Activated CD4-positive, CD25-positive, alpha-beta regulatory T cell treated with anti-CD3 and anti-CD28 coated beads, Interleukin-2, amount 50 U/mL, for 16 hours (primary cell): Measurements from ENCODE around the gene HOXA3.

Experiments
- DNase-seq: peaks from one replicate; pipeline ENCODE4 v3.0.0-alpha.2; 2020; ENCODE audit warnings: low read depth, low spot score

The HOXA3 gene

DNA sequence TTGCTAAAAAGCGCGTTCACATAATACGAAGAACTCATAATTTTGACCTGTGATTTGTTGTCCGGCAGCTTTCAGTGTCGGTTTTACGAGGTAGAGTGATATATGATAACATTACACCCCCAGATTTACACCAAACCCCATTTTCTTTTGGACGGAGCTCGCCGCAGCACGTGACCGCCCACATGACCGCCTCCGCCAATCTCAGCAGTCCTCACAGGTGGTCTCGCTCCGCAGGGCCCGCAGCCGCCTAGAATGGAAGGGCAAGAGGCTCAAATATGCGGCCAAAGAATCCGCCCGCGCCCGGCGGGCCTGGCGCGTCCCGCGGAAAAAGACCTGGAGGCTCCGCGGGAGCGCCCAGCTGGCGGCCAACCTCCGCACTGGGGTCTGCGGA lies 4.1 kb upstream of the HOXA3 start, which contains the start of gene HOXA7:
TSS of gene HOXA7 (minus strand) at position 168 of the 391 bp plus-strand sequence. CDS start at position 38, 130 bp downstream.
- no peak for DNase-seq

DNA sequence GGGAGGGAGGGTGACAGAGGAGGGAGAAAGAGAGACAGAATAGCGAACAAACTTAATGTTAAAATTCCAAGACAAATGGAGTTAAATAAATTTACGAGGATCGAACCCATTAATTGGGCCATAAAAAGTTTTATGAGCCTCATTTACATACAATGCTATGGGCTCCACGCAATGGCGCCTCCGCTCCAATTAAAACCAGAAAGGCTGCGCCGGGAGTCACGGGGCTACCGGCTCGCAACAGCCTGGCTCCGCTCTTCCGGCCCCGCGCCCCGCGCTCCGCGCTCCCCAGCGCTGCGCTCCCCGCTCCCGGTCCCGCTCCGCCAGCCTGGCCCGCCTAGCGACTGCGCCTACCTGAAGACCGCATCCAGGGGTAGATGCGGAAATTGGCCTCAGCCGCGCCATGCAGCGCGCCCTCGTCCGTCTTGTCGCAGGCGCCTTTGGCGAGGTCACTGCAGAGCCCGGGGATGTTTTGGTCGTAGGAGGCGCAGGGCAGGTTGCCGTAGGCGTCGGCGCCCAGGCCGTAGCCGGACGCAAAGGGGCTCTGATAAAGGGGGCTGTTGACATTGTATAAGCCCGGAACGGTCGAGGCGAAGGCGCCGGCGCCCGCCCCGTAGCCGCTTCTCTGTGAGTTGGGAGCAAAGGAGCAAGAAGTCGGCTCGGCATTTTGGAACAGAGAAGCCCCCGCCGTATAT lies 3.6 kb upstream of the HOXA3 start:
- no peak for DNase-seq

DNA sequence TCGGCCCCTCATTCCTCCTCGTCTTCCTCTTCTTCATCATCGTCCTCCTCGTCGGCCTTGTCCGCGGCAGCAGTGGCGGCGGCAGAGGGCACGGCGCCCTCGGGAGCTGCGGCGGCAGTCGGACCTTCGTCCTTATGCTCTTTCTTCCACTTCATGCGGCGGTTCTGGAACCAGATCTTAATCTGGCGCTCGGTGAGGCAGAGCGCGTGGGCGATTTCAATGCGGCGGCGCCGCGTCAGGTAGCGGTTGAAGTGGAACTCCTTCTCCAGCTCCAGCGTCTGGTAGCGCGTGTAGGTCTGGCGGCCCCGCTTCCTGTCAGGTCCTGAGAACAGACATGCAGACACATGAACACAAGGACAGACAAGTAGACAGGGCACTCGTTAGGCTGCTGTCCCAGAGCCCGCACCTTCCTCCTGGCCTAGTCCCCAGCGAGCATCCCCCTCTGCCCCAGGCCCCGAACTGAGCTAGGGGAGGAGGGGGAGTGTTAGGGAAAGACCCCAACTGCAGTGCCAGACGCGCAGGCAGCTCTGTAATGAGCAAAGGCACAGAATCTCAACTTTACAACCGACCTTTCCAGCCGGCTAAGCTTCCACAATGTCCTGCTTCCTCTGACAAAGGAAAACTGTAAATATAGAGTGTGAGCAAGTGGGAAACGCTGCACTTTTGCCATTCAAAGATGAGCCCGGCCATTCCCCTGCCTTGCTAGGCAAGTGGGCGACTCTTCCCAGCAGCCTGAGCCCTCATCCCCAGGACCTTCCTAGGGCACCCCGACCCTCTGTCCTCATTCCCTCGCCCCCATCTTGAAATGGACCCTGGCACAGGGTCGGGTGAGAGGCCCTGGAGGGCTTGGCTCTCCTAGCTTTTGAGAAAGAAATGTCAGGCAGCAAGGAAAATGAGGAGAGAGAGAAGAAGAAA lies 2.8 kb upstream of the HOXA3 start:
- no peak for DNase-seq

DNA sequence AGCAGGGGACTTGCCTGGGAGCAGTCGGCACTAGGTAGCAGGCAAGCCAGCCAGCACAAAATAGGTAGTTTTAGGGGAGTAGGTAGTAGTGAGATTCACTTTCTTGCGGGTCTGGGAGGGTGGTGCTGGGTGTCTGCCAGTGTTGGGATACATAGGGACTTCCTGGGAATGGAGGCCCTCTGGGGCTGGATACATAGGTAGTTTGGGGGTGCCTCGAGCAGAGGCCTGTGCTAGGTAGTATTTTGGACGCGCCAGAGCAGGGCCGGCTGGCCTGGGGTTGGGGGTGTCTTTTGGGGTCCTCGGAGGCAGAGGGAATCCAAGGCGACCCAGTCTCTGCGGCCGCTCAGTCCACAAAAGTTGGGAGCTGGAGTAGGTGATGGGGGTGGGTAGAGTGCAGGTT lies 2.0 kb upstream of the HOXA3 start:
- DNase-seq = no peak

DNA sequence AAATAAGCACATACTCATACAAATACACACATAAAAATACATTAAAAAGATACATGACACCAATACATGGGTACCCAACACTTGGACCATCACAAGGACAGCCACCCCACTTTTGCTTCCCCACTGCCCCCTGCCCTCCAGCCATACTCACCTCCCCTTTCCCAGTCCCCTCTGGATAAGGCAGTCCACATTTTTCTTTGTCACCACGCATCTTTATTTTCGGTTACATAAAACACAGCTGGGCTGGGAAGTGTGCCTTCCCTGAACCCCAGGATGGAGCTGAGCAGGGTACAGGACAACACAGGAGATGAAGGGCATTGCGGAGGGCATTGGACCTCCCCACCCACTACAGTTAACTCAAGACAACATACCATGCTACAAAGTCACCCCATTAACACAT lies 1.1 kb upstream of the HOXA3 start:
- DNase-seq = no peak

DNA sequence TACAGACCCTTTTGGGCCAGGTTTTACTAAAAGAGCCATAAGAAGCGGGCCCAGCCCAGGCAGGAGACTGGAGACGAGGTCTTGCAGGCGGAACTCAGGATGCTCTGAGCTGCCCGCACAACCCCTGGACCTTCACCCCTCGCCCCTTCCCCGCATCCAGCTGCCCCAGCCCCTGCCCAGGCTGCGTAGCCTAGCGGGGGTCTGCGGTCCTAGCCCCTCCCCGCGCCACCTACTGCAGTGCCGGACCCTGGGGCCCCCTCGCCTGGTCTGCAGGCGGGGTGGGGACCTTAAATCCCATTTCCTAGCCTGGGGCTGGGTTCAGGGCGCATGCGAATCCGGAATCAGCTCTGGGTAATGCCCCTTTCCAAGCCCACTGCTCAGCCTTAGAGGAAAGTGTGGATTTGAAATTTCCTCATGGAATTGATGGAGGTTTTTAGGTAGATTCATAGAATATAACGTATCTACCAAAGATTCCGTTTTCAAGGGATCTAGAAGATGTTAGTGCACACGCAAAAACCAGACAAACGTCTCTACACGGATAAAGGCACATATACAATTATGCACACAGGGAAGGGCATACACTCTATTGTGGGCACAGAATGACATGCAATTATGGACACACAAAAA lies 546 bp upstream of the HOXA3 start:
- DNase-seq = no peak

DNA sequence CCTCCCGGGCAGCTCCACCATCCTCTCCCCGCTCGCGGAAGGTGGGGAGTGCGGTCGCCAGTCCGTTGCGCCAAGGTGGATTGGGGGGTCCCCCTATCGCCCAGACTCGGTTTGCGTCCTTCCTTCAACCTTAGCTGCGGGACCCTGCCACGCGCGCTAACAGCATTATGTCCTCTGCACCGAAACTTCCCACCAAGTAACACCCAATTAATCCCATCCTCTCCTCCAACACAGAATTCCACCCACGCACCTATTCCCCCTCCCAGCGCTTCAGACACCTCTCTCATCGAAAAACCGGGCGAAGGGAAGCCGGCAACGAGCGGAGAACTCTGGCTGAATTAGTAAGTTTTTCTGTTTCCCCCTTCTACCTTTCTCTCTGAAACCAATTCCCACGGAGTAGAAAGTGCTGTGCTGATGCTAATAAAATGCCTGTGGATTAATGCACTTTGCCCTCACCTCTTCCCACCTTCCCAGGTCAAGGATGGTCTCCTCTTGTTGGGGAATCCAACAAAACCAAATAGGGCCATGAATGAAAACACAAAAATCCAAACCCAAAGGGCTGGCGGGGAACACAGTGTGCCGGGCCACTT lies 947 bp downstream of the HOXA3 start:
- DNase-seq = no peak

DNA sequence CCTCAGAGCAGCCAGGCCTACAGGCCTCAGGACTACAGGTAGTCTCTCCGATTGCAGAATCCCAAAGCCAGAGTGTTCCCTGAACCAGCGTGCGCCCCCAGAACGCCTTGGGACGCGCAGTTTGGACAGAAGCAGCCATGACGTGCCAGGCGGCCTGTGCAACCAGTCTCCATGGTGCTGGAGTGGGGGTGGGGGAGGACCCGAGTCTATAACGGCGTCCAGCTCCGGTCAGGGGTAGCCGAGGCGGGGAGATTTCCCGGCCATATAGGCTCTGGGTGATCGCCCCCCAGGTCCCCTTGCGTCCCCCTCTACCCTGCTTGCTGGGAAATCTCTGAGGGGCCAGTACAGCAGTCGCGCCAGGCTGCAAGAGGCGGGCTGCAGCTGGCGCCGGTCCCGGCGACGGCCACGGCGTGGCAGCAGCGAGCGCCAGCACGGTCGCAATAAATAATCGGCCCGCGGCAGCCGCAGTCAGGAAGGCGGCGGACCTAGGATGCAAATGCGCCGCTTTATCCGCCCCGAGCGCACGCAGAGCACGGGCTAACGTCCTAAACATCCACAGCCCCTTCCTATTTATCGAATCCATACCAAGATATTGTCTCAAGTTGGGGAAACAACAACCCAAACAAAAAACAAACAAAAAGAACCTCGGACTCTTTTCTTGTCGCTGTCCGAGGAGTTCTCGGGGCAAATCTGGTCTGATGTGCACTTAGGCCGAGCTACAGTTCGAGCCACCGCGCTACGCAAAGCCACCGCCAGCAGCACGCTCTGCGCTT lies 1.6 kb downstream of the HOXA3 start:
- DNase-seq = no peak

DNA sequence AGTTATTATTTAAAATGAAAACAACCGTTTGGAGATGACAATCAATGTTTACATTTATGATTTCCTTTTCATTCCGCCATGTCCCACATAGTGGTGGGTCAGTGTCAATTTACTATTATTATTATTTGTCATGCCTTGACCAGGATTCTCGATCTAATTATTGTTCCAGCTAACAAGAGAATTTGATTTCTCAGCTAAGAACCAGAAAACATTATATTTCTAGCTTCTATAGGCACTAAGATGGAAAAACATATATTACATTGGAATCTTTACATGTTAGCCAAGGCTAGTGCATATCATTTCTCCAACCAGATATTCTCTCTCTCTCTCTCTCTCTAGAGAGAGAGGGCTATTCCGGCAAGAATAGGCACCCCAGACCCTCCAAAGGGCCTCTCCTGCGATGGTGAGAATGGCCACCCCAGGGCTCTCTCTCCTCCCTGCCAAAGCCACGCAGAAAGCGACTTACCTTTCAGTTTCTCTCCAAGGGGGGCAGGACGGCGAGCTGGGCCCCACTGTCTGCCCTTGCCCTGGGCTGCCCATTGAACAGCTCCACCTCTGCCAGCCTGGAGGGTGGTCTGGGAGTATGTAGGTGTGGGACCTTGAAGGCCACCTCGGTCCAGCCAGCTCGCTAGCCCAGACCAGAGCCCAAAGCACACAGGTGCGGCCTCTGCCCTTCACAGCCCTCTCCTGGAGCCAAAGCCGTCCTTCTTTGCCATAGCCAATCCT lies 2.4 kb downstream of the HOXA3 start:
- no peak for DNase-seq

DNA sequence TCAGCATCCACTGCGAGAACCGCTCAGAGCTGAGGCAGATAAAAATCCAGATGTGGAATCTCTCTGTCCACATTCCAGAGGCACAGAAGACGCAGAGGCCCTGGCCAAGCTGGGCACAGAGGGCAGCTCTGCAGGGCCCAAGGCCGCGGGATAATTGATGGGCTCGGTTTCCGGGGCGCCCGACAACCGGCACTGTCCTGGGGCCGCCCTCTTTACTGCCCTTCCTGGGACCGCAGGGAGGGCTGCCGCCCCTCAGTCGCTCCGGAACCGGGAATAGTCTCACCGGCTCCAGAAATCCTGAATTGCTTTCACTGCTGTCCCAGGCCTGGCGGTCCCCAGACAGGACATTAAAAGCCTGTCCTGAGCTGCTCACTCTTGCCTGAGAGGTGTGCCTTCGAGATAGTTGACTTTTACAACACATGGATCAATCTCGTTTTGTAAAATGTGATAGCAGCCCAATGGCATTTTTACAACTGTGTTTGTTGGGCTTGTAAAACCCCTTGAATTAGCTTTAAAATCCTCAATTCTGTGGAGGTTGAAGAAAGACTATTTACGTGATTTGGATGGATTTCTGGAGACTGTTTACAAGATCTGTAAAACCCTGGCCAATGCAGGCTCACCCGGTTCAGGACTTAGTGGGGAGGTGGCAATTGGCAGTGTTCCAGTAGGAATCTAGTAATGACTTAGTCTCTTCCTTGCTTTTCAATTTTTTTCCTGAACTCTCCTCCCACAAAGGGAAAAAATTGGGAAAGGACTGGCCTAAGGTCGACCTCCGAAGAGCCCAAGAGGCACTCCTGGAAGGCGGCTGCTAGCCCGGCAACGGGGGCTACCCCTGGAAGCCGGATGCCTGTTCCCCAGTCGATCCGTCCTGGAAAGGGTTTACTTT lies 3.4 kb downstream of the HOXA3 start:
- DNase-seq = no peak

DNA sequence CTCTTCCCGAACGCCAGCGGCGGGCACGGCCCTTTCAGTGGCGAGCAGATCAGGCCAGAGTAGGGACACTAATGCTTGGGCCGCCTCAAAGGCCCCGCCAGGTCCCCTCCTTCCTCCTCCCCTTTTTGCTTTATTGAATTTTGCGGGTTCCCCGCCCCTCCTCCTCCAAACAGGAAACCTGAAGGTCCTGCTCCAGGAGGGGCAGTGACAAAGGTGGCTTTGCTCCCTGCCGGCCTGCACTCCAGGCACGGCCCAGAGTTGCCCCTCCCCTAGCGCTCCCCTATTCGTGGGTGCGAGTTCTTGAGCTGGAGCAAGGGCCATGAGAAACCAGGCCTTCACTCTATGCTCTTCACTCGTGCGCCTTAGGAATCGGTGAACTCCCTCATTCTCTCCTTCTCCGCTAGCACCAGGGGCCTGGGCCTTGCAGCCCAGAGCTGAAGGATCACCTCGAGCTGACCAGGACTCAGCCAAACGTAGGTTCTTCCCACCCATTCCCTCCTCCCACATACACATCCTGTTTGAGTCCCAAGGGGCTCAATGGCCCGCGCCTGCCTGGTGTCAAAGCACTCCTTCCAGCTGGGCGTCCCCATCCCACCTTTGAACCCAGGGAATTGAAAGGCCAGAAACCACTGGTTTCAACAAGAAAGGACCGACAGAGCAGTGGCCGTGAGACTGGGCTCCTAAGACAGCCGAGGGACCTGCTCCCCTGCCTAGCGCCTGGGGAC lies 4.2 kb downstream of the HOXA3 start:
- no peak for DNase-seq

DNA sequence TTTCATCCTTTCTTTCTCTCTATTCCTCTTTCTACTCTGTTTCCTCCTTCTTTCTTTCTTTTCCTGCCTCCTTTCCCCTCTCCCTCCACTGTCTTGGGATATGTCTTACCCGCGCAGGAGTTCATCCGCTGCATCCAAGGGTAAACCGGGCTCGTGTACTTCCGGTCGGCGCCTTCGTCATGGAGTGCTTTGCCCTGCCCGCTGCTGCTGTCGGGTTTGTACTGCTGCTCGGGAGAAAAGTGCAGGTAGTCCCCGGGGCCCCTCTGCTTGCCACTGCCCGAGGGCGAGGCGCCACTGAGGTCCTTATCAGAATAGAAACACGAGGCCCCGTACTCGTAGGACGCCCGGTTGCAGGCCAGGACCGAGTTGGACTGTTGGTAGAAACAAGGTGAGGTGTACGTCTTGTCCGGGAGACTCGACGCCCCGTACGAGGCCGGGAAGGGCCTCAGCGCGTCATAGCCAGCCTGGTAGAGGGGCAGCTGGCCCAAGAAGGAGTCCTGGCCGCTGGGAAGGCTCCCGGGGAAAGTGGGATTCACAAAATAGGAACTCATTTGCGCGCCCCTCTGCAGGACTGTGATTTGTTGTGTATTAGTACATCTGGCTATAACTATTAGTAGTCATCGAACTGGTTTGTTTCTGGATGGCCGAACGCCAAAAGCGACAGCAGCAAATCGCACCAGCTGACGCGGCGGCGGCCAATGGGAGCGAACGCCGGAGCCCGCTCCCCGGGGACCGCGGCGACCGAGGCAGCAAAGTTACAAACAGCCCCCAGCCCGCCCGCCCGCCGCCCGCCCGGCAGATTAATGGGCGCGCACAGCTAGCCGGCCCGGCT lies 5.0 kb downstream of the HOXA3 start, which contains the start of gene HOXA6:
TSS of gene HOXA6 (minus strand) at position 576 of the 832 bp plus-strand sequence. CDS start at position 551, 25 bp downstream.
- DNase-seq = no peak

DNA sequence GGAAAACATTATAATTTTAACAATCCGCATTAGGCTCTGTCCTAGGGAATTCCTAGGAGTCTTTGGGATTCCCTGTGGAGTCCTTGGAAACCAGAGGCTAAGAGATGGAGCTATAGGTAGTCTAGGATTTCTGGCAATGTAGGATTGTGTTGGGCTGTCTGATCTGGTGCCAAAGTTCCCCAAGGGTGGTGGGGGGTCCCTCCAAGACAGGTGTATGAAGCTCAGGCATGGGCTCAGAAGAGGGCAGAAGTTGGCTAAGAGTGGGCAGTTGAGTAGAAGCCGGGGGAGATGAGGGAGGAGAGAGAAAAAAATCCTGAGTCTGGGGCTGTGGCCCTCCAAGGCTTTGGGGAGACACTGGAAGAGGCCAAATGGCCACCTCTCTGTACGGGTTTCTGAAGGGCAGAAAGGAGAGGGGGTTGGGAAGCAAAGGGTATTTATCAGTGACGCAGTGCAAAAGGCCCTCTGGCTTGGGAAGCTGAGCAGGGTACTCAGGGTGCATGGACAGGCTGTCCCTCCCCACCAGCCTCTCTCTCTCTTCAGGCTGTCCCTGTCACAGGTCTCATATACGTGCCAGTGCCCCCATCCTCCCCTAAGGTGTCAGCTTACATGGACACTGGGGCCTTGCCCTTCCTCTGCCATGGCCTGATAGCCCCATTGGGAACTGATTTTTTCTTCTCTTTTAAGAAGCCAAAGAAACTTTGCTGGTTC lies 5.7 kb downstream of the HOXA3 start:
- no peak for DNase-seq

DNA sequence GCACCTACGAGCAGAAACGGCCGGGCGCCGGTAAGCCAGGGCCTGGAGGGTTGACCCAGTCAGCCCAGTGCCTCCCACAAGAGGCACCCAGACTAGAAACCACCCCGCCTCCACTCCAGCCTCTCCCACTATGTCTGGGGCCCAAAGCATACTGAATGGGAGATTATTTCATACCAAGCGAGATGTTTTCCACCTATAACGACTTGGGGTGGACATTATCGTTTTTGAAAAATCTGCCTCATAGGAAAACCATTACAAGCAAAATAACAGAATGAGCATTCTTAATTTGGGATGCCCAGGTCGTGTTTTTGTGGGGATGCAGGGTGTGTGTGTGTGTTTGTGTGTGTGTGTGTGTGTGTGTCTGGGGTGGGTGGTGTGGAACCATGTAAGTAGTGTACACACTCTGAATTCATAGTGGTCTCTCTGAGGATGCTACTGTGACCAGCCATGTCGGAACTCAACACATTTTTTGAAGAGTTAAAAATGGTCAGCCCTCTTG lies 6.4 kb downstream of the HOXA3 start:
- no peak for DNase-seq

DNA sequence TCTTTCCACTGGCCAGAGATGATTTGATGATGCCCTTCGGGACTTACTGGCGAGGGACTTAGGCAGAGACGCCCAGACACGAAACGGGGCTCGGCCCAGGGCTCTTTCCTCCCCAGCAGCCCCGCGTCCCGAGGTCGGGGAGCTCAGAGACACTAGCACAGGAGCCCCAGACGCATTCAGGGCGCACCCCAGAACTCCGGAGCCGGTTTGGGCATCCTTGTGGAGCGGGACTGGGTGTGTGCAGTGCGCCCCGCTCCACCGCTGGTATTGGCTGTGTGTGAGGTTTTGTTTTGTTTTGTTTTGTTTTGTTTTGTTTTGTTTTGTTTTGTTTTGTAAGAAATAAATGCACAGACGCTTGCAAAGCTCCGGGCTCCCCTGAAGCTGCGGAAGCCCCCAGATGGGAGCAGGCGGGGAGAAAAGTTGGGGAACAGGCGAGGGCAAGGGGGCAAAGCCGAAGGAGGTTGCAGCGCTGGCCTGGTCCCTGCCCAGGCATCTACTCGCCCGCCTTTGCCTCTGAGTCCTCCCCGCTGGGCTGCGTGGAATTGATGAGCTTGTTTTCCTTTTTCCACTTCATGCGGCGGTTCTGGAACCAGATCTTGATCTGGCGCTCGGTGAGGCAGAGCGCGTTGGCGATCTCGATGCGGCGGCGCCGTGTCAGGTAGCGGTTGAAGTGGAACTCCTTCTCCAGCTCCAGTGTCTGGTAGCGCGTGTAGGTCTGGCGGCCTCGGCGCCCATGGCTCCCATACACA lies 7.0 kb downstream of the HOXA3 start:
- no peak for DNase-seq

DNA sequence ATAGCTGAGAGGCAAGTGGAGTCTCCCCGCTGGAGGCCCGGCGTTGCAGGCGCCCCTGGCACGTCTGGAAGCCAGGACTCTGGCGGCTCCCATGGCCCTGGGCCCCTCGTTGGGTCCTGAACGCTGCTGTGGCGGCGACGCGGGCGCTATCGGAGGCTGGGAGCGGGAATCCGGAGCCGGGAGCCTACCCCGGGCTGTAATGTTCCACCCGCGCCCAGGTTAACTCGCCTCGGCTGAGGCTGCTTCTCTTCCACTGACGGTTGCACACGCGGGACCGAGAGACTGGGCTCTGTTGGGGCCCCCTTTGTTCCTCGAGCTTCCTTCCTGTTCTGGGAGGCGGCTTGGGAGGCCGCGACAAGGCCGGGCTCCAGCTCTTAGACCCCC lies 7.6 kb downstream of the HOXA3 start:
- no peak for DNase-seq
